ENCODE results near the gene POU6F2.

GRCh38 chr7:39221901-39222300 is 244.2 kb downstream of the POU6F2 start:
- TF ChIP-seq CTCF (tag by site-specific recombination; IDR thresholded peaks at IDR 0.05) = no peak
- TF ChIP-seq KLF16 (tag by site-specific recombination; IDR thresholded peaks at IDR 0.05) = no peak
- no peak for TF ChIP-seq ZNF48 (tag by site-specific recombination; IDR thresholded peaks at IDR 0.05)
- no peak for TF ChIP-seq ZNF521 (tag by site-specific recombination; IDR thresholded peaks at IDR 0.05)
- TF ChIP-seq TRIM28 (IDR thresholded peaks at IDR 0.05; ENCODE audit: borderline replicate concordance, low read length) = no peak
- TF ChIP-seq ZNF707 (tag by site-specific recombination; IDR thresholded peaks at IDR 0.05) = no peak
- no peak for TF ChIP-seq ZNF513 (tag by site-specific recombination; IDR thresholded peaks at IDR 0.05)
- no peak for TF ChIP-seq ZBTB44 (tag by site-specific recombination; IDR thresholded peaks at IDR 0.05)
- no peak for TF ChIP-seq REST (tag by site-specific recombination; IDR thresholded peaks at IDR 0.05)
- no peak for TF ChIP-seq ZNF350 (tag by site-specific recombination; IDR thresholded peaks at IDR 0.05)

Measured in HEK293 (cell line).